Stimulated activated CD8-positive, alpha-beta memory T cell treated with anti-CD3 and anti-CD28 coated beads, Interleukin-7, amount 100 ng/mL, for 4 hours (primary cell): ENCODE data around the gene CPNE4.

Experiments used
- DNase-seq, 2 donors: peaks; one replicate each; pipeline ENCODE4 v3.0.0-alpha.2; 2020; ENCODE audit warnings: low read depth in 2 of 2

The CPNE4 gene

GRCh38 chr3:131797776-131798175, 237.0 kb downstream of the CPNE4 start:
- DNase-seq, result no peak

GRCh38 chr3:131796558-131797198, 238.1 kb downstream of the CPNE4 start:
- DNase-seq, result no peak

GRCh38 chr3:131796111-131796510, 238.7 kb downstream of the CPNE4 start:
- DNase-seq, result no peak

- DNase-seq, result no peak
Measured at GRCh38 chr3:131795390-131796090, 239.3 kb downstream of the CPNE4 start.

GRCh38 chr3:131794766-131795388, 239.9 kb downstream of the CPNE4 start:
- no peak for DNase-seq

GRCh38 chr3:131793870-131794269, 240.9 kb downstream of the CPNE4 start:
- DNase-seq, result no peak

- DNase-seq, result no peak
Measured at GRCh38 chr3:131789188-131789587, 245.6 kb downstream of the CPNE4 start.

- no peak for DNase-seq
Measured at GRCh38 chr3:131786386-131786785, 248.4 kb downstream of the CPNE4 start.

- no peak for DNase-seq
Measured at GRCh38 chr3:131782751-131783150, 252.1 kb downstream of the CPNE4 start.

GRCh38 chr3:131778526-131778925, 256.3 kb downstream of the CPNE4 start:
- no peak for DNase-seq

- no peak for DNase-seq
Measured at GRCh38 chr3:131775650-131776049, 259.2 kb downstream of the CPNE4 start.

GRCh38 chr3:131772269-131773026, 262.4 kb downstream of the CPNE4 start:
- DNase-seq, result no peak

GRCh38 chr3:131762981-131763564, 271.7 kb downstream of the CPNE4 start:
- no peak for DNase-seq

- DNase-seq, result no peak
Measured at GRCh38 chr3:131756405-131756804, 278.4 kb downstream of the CPNE4 start.

GRCh38 chr3:131755380-131755779, 279.4 kb downstream of the CPNE4 start:
- DNase-seq, result no peak

GRCh38 chr3:131750256-131750655, 284.6 kb downstream of the CPNE4 start:
- no peak for DNase-seq

- no peak for DNase-seq
Measured at GRCh38 chr3:131749826-131750225, 285.0 kb downstream of the CPNE4 start.

GRCh38 chr3:131747466-131747865, 287.3 kb downstream of the CPNE4 start:
- no peak for DNase-seq

GRCh38 chr3:131744765-131745164, 290.0 kb downstream of the CPNE4 start:
- no peak for DNase-seq

GRCh38 chr3:131743126-131743525, 291.7 kb downstream of the CPNE4 start:
- DNase-seq, result no peak

- no peak for DNase-seq
Measured at GRCh38 chr3:131739211-131739610, 295.6 kb downstream of the CPNE4 start.

- no peak for DNase-seq
Measured at GRCh38 chr3:131738095-131738494, 296.7 kb downstream of the CPNE4 start.
